PC-9 (cell line): ENCODE data around the gene PIK3R5.

ENCODE experiments used
- CTCF ChIP-seq: fragments of 200-600 bp; sonication (generic); conservative IDR thresholded peaks from 2 replicates; pipeline ENCODE4 v1.6.1; 2017; ENCODE audit warnings: mixed run types, antibody characterized with exemption, mild to moderate bottlenecking, moderate library complexity
- EZH2 ChIP-seq: fragments of 200-600 bp; sonication (generic); IDR thresholded peaks from 2 replicates; pipeline ENCODE4 v1.8.0; 2017; ENCODE audit warnings: antibody characterized with exemption, low read depth

GRCh38 chr17:8951206-8951605, 14.3 kb downstream of the PIK3R5 start:
- no peak for TF ChIP-seq EZH2
- TF ChIP-seq CTCF, result no peak
